Measurements from ENCODE around the gene ACSS2. TPM values are rescaled to one million over a fixed set of nuclear protein-coding genes. Genes with fewer than 3 reads are reported as not detected.

ACSS2 gene
- total and polyA plus RNA-seq, 10 of the 15 experiments (the other 5 are each of a cell fraction or from before 2014, with no cell fraction given), result 2.8 to 37.2 (median 24.2) TPM

GRCh38 chr20:34904202-34904621 lies 27.8 kb downstream of the ACSS2 start (continued):
- TF ChIP-seq, protein P1, sequence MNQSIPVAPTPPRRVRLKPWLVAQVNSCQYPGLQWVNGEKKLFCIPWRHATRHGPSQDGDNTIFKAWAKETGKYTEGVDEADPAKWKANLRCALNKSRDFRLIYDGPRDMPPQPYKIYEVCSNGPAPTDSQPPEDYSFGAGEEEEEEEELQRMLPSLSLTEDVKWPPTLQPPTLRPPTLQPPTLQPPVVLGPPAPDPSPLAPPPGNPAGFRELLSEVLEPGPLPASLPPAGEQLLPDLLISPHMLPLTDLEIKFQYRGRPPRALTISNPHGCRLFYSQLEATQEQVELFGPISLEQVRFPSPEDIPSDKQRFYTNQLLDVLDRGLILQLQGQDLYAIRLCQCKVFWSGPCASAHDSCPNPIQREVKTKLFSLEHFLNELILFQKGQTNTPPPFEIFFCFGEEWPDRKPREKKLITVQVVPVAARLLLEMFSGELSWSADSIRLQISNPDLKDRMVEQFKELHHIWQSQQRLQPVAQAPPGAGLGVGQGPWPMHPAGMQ (IDR thresholded peaks at IDR 0.05; ENCODE audit: borderline replicate concordance), result no peak
- TF ChIP-seq, protein P2, sequence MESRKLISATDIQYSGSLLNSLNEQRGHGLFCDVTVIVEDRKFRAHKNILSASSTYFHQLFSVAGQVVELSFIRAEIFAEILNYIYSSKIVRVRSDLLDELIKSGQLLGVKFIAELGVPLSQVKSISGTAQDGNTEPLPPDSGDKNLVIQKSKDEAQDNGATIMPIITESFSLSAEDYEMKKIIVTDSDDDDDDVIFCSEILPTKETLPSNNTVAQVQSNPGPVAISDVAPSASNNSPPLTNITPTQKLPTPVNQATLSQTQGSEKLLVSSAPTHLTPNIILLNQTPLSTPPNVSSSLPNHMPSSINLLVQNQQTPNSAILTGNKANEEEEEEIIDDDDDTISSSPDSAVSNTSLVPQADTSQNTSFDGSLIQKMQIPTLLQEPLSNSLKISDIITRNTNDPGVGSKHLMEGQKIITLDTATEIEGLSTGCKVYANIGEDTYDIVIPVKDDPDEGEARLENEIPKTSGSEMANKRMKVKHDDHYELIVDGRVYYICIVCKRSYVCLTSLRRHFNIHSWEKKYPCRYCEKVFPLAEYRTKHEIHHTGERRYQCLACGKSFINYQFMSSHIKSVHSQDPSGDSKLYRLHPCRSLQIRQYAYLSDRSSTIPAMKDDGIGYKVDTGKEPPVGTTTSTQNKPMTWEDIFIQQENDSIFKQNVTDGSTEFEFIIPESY (IDR thresholded peaks at IDR 0.05), result no peak
- no peak for TF ChIP-seq TBL1XR1 (IDR thresholded peaks at IDR 0.05; ENCODE audit: low read depth, low read length)
- TF ChIP-seq, protein P3, sequence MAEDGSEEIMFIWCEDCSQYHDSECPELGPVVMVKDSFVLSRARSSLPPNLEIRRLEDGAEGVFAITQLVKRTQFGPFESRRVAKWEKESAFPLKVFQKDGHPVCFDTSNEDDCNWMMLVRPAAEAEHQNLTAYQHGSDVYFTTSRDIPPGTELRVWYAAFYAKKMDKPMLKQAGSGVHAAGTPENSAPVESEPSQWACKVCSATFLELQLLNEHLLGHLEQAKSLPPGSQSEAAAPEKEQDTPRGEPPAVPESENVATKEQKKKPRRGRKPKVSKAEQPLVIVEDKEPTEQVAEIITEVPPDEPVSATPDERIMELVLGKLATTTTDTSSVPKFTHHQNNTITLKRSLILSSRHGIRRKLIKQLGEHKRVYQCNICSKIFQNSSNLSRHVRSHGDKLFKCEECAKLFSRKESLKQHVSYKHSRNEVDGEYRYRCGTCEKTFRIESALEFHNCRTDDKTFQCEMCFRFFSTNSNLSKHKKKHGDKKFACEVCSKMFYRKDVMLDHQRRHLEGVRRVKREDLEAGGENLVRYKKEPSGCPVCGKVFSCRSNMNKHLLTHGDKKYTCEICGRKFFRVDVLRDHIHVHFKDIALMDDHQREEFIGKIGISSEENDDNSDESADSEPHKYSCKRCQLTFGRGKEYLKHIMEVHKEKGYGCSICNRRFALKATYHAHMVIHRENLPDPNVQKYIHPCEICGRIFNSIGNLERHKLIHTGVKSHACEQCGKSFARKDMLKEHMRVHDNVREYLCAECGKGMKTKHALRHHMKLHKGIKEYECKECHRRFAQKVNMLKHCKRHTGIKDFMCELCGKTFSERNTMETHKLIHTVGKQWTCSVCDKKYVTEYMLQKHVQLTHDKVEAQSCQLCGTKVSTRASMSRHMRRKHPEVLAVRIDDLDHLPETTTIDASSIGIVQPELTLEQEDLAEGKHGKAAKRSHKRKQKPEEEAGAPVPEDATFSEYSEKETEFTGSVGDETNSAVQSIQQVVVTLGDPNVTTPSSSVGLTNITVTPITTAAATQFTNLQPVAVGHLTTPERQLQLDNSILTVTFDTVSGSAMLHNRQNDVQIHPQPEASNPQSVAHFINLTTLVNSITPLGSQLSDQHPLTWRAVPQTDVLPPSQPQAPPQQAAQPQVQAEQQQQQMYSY (CRISPR knock-in tag; IDR thresholded peaks at IDR 0.05), result no peak
- no peak for TF ChIP-seq CEBPB (IDR thresholded peaks at IDR 0.05; ENCODE audit: borderline replicate concordance in 1 of 2, low read depth in 2 of 2, low read length in 2 of 2)
- no peak for TF ChIP-seq YBX1 (IDR thresholded peaks at IDR 0.05)
- TF ChIP-seq ASH2L (IDR thresholded peaks at IDR 0.05; ENCODE audit: borderline replicate concordance, low read depth), result no peak
- TF ChIP-seq ETV6 (conservative IDR thresholded peaks at IDR 0.05 in 1 of 2, IDR thresholded peaks at IDR 0.05 in 1 of 2; ENCODE audit: borderline replicate concordance in 1 of 2, low read depth in 1 of 2), result peak in 1 of 2 experiments; percentile 95; a peak in 2 of 4 replicates
- no peak for TF ChIP-seq SIX5 (IDR thresholded peaks at IDR 0.05; ENCODE audit: low read depth, low read length, severe bottlenecking)

All from GM12878 (cell line).